Peyer's patch (tissue), 4 donors: ENCODE results near the gene CR1L. TPM values are rescaled to one million over a fixed set of nuclear protein-coding genes. Genes with fewer than 3 reads are reported as not detected.
"Not testable (repeated sequence)": the region's sequence is repeated elsewhere in the genome, so short reads cannot be mapped to it uniquely, and the experiment has no call there.

Experiments
- DNase-seq, 3 donors: peaks; one replicate each; pipeline ENCODE4 v3.0.0-alpha.2; 2017 to 2019
- H3K27ac ChIP-seq, 4 donors: fragments of 200-600 bp; sonication (generic); one replicate each; pipeline ENCODE4 v1.5.1; 2016 to 2019
- H3K27me3 ChIP-seq, 2 donors: fragments of 200-600 bp; sonication (generic); one replicate each; pipeline ENCODE4 v1.5.1; 2019
- H3K36me3 ChIP-seq, 3 donors: fragments of 200-600 bp; sonication (generic); one replicate each; pipeline ENCODE4 v1.5.1; 2016 to 2019
- H3K4me1 ChIP-seq, 4 donors: fragments of 200-600 bp; sonication (generic); one replicate each; pipeline ENCODE4 v1.5.1; 2016 to 2019
- H3K4me3 ChIP-seq, 4 donors: fragments of 200-600 bp; sonication (generic); 1 replicate in 3 of 4; 2 replicates in 1 of 4; pipeline ENCODE4 v1.5.1; 2016 to 2019; ENCODE audit warnings: mild to moderate bottlenecking in 1 of 4
- H3K9me3 ChIP-seq, 4 donors: fragments of 200-600 bp; sonication (generic); one replicate each; pipeline ENCODE4 v1.5.1; 2016 to 2019; ENCODE audit warnings: mild to moderate bottlenecking in 1 of 4
- CTCF ChIP-seq, 6 experiments: fragments of 450-650 bp in 4 of 6; fragments of 200-600 bp in 2 of 6; sonication (generic) in 1 of 6; IDR thresholded peaks; one replicate each; pipeline ENCODE4 v1.5.1; 2017 to 2019; ENCODE audit warnings: antibody characterized with exemption in 6 of 6, mild to moderate bottlenecking in 3 of 6, moderate library complexity in 1 of 6
- POLR2A ChIP-seq, 2 donors: fragments of 450-650 bp; IDR thresholded peaks; one replicate each; pipeline ENCODE4 v1.5.1; 2017; ENCODE audit warnings: antibody characterized with exemption in 2 of 2, mild to moderate bottlenecking in 2 of 2, moderate library complexity in 2 of 2
- total RNA-seq, 4 donors: library from RNA; depleted of rRNA; stranded (reverse); fragments of >200 nt; gene quantifications; one replicate each; pipeline ENCODE4 v1.1.0, GENCODE V29; 2016

Gene CR1L
- total RNA-seq, 4 donors from 2014 or later, result not detected

GRCh38 chr1:207703712-207704111, 58.8 kb downstream of the CR1L start:
- no peak for DNase-seq
- no peaks in the 10 kb centered on the region for H3K4me1 ChIP-seq
- TF ChIP-seq CTCF (IDR thresholded peaks at IDR 0.05) (no peak), POLR2A (IDR thresholded peaks at IDR 0.05) (no peak)
- no peak overlapping the region for H3K4me3 ChIP-seq
- no peaks in the 10 kb centered on the region for H3K9me3 ChIP-seq
- H3K27me3 ChIP-seq, result no peaks in the 10 kb centered on the region
- no peak overlapping the region for H3K27ac ChIP-seq
- H3K36me3 ChIP-seq, result no peaks in the 10 kb centered on the region

GRCh38 chr1:207708004-207708403, 63.1 kb downstream of the CR1L start:
- not testable (repeated sequence) for H3K27me3 ChIP-seq, DNase-seq, H3K9me3 ChIP-seq, H3K4me1 ChIP-seq, H3K36me3 ChIP-seq, H3K4me3 ChIP-seq, H3K27ac ChIP-seq

GRCh38 chr1:207711285-207711684, 66.4 kb downstream of the CR1L start:
- H3K27me3 ChIP-seq, result no peaks in the 10 kb centered on the region
- no peaks in the 10 kb centered on the region for H3K4me1 ChIP-seq
- H3K27ac ChIP-seq, result no peak overlapping the region
- no peak overlapping the region for H3K4me3 ChIP-seq
- no peaks in the 10 kb centered on the region for H3K9me3 ChIP-seq
- no peak for TF ChIP-seq POLR2A (IDR thresholded peaks at IDR 0.05)
- peak in 1 of 6 experiments; percentile 10 for TF ChIP-seq CTCF (IDR thresholded peaks at IDR 0.05)
- no peaks in the 10 kb centered on the region for H3K36me3 ChIP-seq
- DNase-seq, result no peak

- not testable (repeated sequence) for H3K27me3 ChIP-seq, H3K36me3 ChIP-seq, H3K4me1 ChIP-seq, H3K9me3 ChIP-seq, H3K4me3 ChIP-seq, H3K27ac ChIP-seq, DNase-seq
Observed at GRCh38 chr1:207712701-207713100, 67.8 kb downstream of the CR1L start.

GRCh38 chr1:207713529-207713928, 68.6 kb downstream of the CR1L start:
- Histone ChIP-seq H3K9me3 (no peaks in the 10 kb centered on the region), H3K4me1 (no peaks in the 10 kb centered on the region), H3K4me3 (no peak overlapping the region), H3K36me3 (no peaks in the 10 kb centered on the region), H3K27ac (no peak overlapping the region), H3K27me3 (no peaks in the 10 kb centered on the region)
- TF ChIP-seq POLR2A (IDR thresholded peaks at IDR 0.05) (no peak), CTCF (IDR thresholded peaks at IDR 0.05) (no peak)
- no peak for DNase-seq

GRCh38 chr1:207719234-207719633, 74.3 kb downstream of the CR1L start:
- Histone ChIP-seq H3K27me3 (no peaks in the 10 kb centered on the region), H3K36me3 (no peaks in the 10 kb centered on the region), H3K9me3 (no peaks in the 10 kb centered on the region), H3K4me1 (no peaks in the 10 kb centered on the region), H3K4me3 (no peak overlapping the region), H3K27ac (no peak overlapping the region)
- TF ChIP-seq POLR2A (IDR thresholded peaks at IDR 0.05), result no peak
- no peak for TF ChIP-seq CTCF (IDR thresholded peaks at IDR 0.05)
- DNase-seq, result no peak

GRCh38 chr1:207728200-207728858, 83.4 kb downstream of the CR1L start:
- not testable (repeated sequence) for H3K9me3 ChIP-seq

GRCh38 chr1:207737503-207738157, 92.7 kb downstream of the CR1L start:
- not testable (repeated sequence) for H3K4me1 ChIP-seq, H3K9me3 ChIP-seq, H3K27me3 ChIP-seq, DNase-seq, H3K36me3 ChIP-seq, H3K4me3 ChIP-seq
- H3K27ac ChIP-seq, result peak overlapping the region in 1 of 4 donors; percentile 66

More at GRCh38 chr1:207728200-207728858, 83.4 kb downstream of the CR1L start:
- H3K4me1 ChIP-seq, DNase-seq, H3K4me3 ChIP-seq, H3K27me3 ChIP-seq, H3K27ac ChIP-seq, H3K36me3 ChIP-seq: not testable (repeated sequence)

GRCh38 chr1:207738158-207738659, 93.3 kb downstream of the CR1L start:
- not testable (repeated sequence) for DNase-seq, H3K4me1 ChIP-seq, H3K27me3 ChIP-seq, H3K9me3 ChIP-seq, H3K4me3 ChIP-seq, H3K36me3 ChIP-seq
- peak overlapping the region in 1 of 4 donors; percentile 66 for H3K27ac ChIP-seq
